Keratinocyte (primary cell): ENCODE measurements around the gene MTRR. TPM values are rescaled to one million over a fixed set of nuclear protein-coding genes. Genes with fewer than 3 reads are reported as not detected.

Source experiments
- DNase-seq: peaks from one replicate; pipeline ENCODE4 v3.0.0-alpha.2; 2011; ENCODE audit warnings: low read depth, missing footprints, low spot score
- FAIRE-seq: peaks from 2 replicates; lab custom pipeline; 2011; peaks lifted over from hg19 to GRCh38; lab: Jason Lieb, UNC
- H2AFZ ChIP-seq: 2 replicates; pipeline ENCODE4 v1.6.0; 2012; ENCODE audit warnings: low read length, control low read depth, inconsistent platforms; ENCODE audit not compliant: control insufficient read depth
- H3K27ac ChIP-seq: 2 replicates; pipeline ENCODE4 v1.5.1; 2011; ENCODE audit warnings: low read length; ENCODE audit not compliant: control insufficient read depth, insufficient read depth
- H3K27me3 ChIP-seq: 3 replicates; pipeline ENCODE4 v1.6.0; 2011; ENCODE audit warnings: low read length; ENCODE audit not compliant: control insufficient read depth, insufficient read depth; ENCODE audit errors: extremely low read depth
- H3K36me3 ChIP-seq, 2 experiments: 2 replicates in 1 of 2; 3 replicates in 1 of 2; pipeline ENCODE4 v1.5.1; 2011; ENCODE audit warnings: low read length in 2 of 2, mild to moderate bottlenecking in 1 of 2; ENCODE audit not compliant: control insufficient read depth in 2 of 2, insufficient read depth in 2 of 2; ENCODE audit errors: extremely low read depth in 1 of 2
- H3K4me1 ChIP-seq: 3 replicates; pipeline ENCODE4 v1.5.1; 2011; ENCODE audit warnings: low read length; ENCODE audit not compliant: control insufficient read depth, insufficient read depth; ENCODE audit errors: extremely low read depth
- H3K4me2 ChIP-seq: 3 replicates; pipeline ENCODE4 v1.6.0; 2011; ENCODE audit warnings: low read depth, low read length; ENCODE audit not compliant: control insufficient read depth, insufficient read depth; ENCODE audit errors: extremely low read depth
- H3K4me3 ChIP-seq, 3 experiments: fragments of 200-600 bp in 1 of 3; sonication (generic) in 1 of 3; 2 replicates in 2 of 3; 3 replicates in 1 of 3; pipeline ENCODE4 v1.5.1; 2011 to 2016; ENCODE audit warnings: low read length in 3 of 3, mild to moderate bottlenecking in 3 of 3, control low read depth in 2 of 3, inconsistent platforms in 1 of 3, low read depth in 1 of 3, mixed read lengths in 1 of 3, mixed run types in 1 of 3, moderate library complexity in 1 of 3; ENCODE audit not compliant: control insufficient read depth in 2 of 3, insufficient read depth in 2 of 3; ENCODE audit errors: extremely low read depth in 1 of 3
- H3K79me2 ChIP-seq: 2 replicates; pipeline ENCODE4 v1.6.0; 2012; ENCODE audit warnings: low read length; ENCODE audit not compliant: control insufficient read depth, insufficient read depth
- H3K9ac ChIP-seq: 3 replicates; pipeline ENCODE4 v1.6.0; 2011; ENCODE audit warnings: low read length; ENCODE audit not compliant: control insufficient read depth, insufficient read depth; ENCODE audit errors: extremely low read depth
- H3K9me1 ChIP-seq: 3 replicates; pipeline ENCODE4 v1.6.0; 2011; ENCODE audit warnings: low read length; ENCODE audit not compliant: control insufficient read depth, insufficient read depth; ENCODE audit errors: extremely low read depth
- H3K9me3 ChIP-seq: 2 replicates; pipeline ENCODE4 v1.5.1; 2012; ENCODE audit warnings: low read depth, low read length; ENCODE audit not compliant: control insufficient read depth
- H4K20me1 ChIP-seq: 3 replicates; pipeline ENCODE4 v1.6.0; 2011; ENCODE audit warnings: low read length; ENCODE audit not compliant: control insufficient read depth, insufficient read depth; ENCODE audit errors: extremely low read depth
- EZH2 ChIP-seq: IDR thresholded peaks from one replicate; pipeline ENCODE4 v1.6.1; 2012; ENCODE audit warnings: inconsistent platforms, mild to moderate bottlenecking, low read length, moderate library complexity
- dilution Hi-C: fragments of 300-500 bp; cut with MboI; formaldehyde crosslinking; loops from one replicate; pipeline ENCODE4 v1.7.0; 2020; ENCODE audit warnings: low sequenced_read_pairs; ENCODE audit not compliant: extremely low pct_ligation_motif_present
- polyA plus RNA-seq, 5 experiments: library from polyadenylated mRNA; depleted of rRNA in 3 of 5; stranded (reverse) in 3 of 5; stranded (forward) in 1 of 5; unstranded in 1 of 5; fragments of >200 nt; gene quantifications; 1 replicate in 1 of 5; 2 replicates in 3 of 5; 3 replicates in 1 of 5; pipeline versions ENCODE4 v1.2.1 to v1.2.3, GENCODE V29; 2011 to 2012; ENCODE audit warnings: missing spikeins in 2 of 5, low read depth in 1 of 5, low replicate concordance in 1 of 5
- TF ChIP-seq, protein P1 (sequence below), 3 experiments: IDR thresholded peaks in 1 of 3; conservative IDR thresholded peaks in 1 of 3; optimal IDR thresholded peaks in 1 of 3; 2 replicates in 2 of 3; 3 replicates in 1 of 3; pipeline versions ENCODE3 to v1.5.1; 2011; ENCODE audit warnings: low read length in 3 of 3, mild to moderate bottlenecking in 3 of 3, moderate library complexity in 2 of 3, control low read depth in 1 of 3, inconsistent platforms in 1 of 3; ENCODE audit not compliant: insufficient read depth in 2 of 3; ENCODE audit errors: extremely low read depth in 1 of 3

MTRR gene
- polyA plus RNA-seq, 1 donor (not counting 4 experiments of a cell fraction or from before 2014, with no cell fraction given) = 45.5 TPM

DNA sequence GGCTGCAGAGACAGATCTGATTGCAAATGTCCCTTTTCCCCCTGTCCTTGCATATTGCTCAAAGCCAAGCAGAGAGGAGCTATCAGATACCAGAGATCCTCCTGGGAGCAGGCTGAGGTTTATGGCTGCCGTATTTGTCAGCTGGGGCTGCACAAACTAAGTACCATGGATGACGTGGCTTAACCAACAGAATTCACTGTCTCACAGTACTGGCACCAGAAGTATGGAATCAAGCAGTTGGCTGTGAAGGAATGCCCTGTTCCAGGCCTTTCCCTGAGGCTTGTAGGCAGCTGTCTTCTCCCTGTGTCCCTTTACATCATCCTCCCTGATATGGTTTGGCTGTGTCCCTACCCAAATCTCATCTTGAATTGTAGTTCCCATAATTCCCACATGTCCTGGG, 20.7 kb upstream of the MTRR start:
- no peak overlapping the region for H3K4me2 ChIP-seq
- dilution Hi-C loops = no loop called here
- FAIRE-seq (no peak), DNase-seq (no peak)
- H3K9me1 ChIP-seq = no peaks in the 10 kb centered on the region
- no peaks in the 10 kb centered on the region for H3K79me2 ChIP-seq
- H3K36me3 ChIP-seq = no peaks in the 10 kb centered on the region
- H3K4me3 ChIP-seq = no peak overlapping the region
- H3K27ac ChIP-seq = no peak overlapping the region
- peaks cover 30% of the 10 kb centered on the region for H3K27me3 ChIP-seq
- no peaks in the 10 kb centered on the region for H4K20me1 ChIP-seq
- no peaks in the 10 kb centered on the region for H3K9me3 ChIP-seq
- H2AFZ ChIP-seq = no peak overlapping the region
- no peaks in the 10 kb centered on the region for H3K4me1 ChIP-seq
- no peak overlapping the region for H3K9ac ChIP-seq
- TF ChIP-seq, protein P1, sequence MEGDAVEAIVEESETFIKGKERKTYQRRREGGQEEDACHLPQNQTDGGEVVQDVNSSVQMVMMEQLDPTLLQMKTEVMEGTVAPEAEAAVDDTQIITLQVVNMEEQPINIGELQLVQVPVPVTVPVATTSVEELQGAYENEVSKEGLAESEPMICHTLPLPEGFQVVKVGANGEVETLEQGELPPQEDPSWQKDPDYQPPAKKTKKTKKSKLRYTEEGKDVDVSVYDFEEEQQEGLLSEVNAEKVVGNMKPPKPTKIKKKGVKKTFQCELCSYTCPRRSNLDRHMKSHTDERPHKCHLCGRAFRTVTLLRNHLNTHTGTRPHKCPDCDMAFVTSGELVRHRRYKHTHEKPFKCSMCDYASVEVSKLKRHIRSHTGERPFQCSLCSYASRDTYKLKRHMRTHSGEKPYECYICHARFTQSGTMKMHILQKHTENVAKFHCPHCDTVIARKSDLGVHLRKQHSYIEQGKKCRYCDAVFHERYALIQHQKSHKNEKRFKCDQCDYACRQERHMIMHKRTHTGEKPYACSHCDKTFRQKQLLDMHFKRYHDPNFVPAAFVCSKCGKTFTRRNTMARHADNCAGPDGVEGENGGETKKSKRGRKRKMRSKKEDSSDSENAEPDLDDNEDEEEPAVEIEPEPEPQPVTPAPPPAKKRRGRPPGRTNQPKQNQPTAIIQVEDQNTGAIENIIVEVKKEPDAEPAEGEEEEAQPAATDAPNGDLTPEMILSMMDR (optimal IDR thresholded peaks at IDR 0.05 in 1 of 3, IDR thresholded peaks at IDR 0.05 in 1 of 3, conservative IDR thresholded peaks at IDR 0.05 in 1 of 3; ENCODE audit: extremely low read depth in 1 of 3, insufficient read depth in 2 of 3, low read length in 3 of 3) = no peak
- no peak for TF ChIP-seq EZH2

DNA sequence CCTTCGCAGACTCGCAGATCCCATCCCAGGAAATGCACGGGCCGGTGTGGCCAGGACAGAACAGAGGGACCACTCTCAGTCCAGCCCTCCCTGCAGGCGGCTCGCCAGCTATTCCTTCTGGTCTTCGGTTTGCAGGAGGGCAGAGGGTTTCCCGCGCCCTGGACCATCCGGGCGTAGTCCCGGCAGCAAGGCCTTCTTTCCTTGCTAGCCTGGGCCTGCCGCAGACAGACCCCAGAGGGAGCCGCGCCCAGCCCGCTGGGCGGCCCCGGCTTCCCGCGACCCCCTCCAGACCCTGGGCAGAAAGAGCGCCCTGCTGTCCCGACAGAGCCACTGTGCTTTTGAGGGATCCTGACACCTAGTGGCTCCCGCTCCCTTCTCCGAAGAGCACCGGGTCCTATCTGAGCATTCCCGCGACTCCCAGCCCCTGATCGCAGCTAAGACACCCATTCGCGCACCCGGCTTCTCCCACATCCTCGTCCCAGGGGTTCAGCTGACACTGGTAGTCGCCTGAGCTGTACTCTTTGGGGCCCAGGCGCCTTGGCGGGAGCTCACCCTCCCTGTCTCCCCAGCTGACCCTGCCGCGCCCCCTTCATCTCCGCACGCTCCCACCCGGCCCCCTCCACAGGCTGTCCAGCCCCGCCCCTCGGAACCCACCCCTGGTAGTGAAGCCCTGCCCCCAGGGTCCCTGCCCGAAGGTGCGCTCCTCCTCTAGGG, 19.1 kb upstream of the MTRR start:
- Histone ChIP-seq H3K4me3 (peak overlapping the region in 1 of 3 experiments; percentile 34), H2AFZ (peak overlapping the region; percentile 30), H3K4me1 (no peaks in the 10 kb centered on the region), H3K9me3 (no peaks in the 10 kb centered on the region), H3K79me2 (no peaks in the 10 kb centered on the region), H3K36me3 (no peaks in the 10 kb centered on the region), H3K27me3 (peaks cover 30% of the 10 kb centered on the region), H3K9ac (no peak overlapping the region), H4K20me1 (no peaks in the 10 kb centered on the region), H3K9me1 (no peaks in the 10 kb centered on the region), H3K4me2 (peak overlapping the region; percentile 51), H3K27ac (no peak overlapping the region)
- no peak for FAIRE-seq
- dilution Hi-C loops = no loop called here
- DNase-seq = no peak
- TF ChIP-seq EZH2 = peak; percentile 89
- TF ChIP-seq, protein P1 (optimal IDR thresholded peaks at IDR 0.05 in 1 of 3, IDR thresholded peaks at IDR 0.05 in 1 of 3, conservative IDR thresholded peaks at IDR 0.05 in 1 of 3; ENCODE audit: extremely low read depth in 1 of 3, insufficient read depth in 2 of 3, low read length in 3 of 3) = peak in 1 of 3 experiments; percentile 32
